ENCODE results near the gene PTPMT1.

The PTPMT1 gene

GRCh38 chr11:47593492-47593933, 28.1 kb downstream of the PTPMT1 start:
- peak overlapping the region; percentile 57 to 81 for H3K4me3 ChIP-seq (ENCODE audit: low read length in 2 of 2)
- no peak overlapping the region for H3K23ac ChIP-seq (ENCODE audit: low read depth, low read length, poor library complexity)
- H3K9me3 ChIP-seq (replicated peaks in 1 of 2; ENCODE audit: control insufficient read depth in 2 of 2, insufficient read depth in 1 of 2, low read depth in 1 of 2, low read length in 2 of 2) = no peaks in the 10 kb centered on the region
- H2BK12ac ChIP-seq (ENCODE audit: low read length) = no peak overlapping the region
- no CpG with 5 or more reads among the region's 6 CpGs for WGBS, 2 donors (ENCODE audit: extremely low coverage in 2 of 2, insufficient read length in 2 of 2, insufficient replicate concordance in 1 of 2)
- DNase-seq (ENCODE audit: low spot score) = no peak
- no peak overlapping the region for H4K8ac ChIP-seq (ENCODE audit: low read depth, low read length)
- peak overlapping the region; percentile 67 for H2BK15ac ChIP-seq (ENCODE audit: low read length)
- no peak overlapping the region for H2AK5ac ChIP-seq (ENCODE audit: low read depth, low read length)
- peak overlapping the region; percentile 98 for H3K18ac ChIP-seq (ENCODE audit: low read length)
- peak overlapping the region; percentile 25 for H3K14ac ChIP-seq (ENCODE audit: low read length)
- peak overlapping the region; percentile 97 for H3K4me2 ChIP-seq (ENCODE audit: insufficient read depth, low read length, poor library complexity, severe bottlenecking)
- H2AFZ ChIP-seq (ENCODE audit: low read length) = peak overlapping the region; percentile 95
- H2BK5ac ChIP-seq (ENCODE audit: low read length) = no peak overlapping the region
- H3K4ac ChIP-seq (ENCODE audit: low read length) = no peak overlapping the region
- no peak overlapping the region for H2BK120ac ChIP-seq (ENCODE audit: low read depth, low read length)
- H3K79me1 ChIP-seq (ENCODE audit: low read depth, low read length) = peaks cover 2% of the 10 kb centered on the region
- H4K91ac ChIP-seq (ENCODE audit: low read depth, low read length, poor library complexity) = no peak overlapping the region
- H3K27me3 ChIP-seq (ENCODE audit: control insufficient read depth in 3 of 3, insufficient read depth in 3 of 3, low read depth in 1 of 3, low read length in 3 of 3) = peaks cover 0 to 21% (median 3%) of the 10 kb centered on the region in 3 experiments
- no peaks in the 10 kb centered on the region for H3K36me3 ChIP-seq (replicated peaks in 1 of 2; ENCODE audit: control insufficient read depth in 2 of 2, insufficient read depth in 2 of 2, low read length in 2 of 2)
- peak overlapping the region; percentile 68 for H3K9ac ChIP-seq (ENCODE audit: low read depth, low read length, poor library complexity)
- H3K4me1 ChIP-seq (ENCODE audit: control insufficient read depth in 2 of 2, insufficient read depth in 1 of 2, low read depth in 1 of 2, low read length in 2 of 2) = peaks cover 10 to 24% of the 10 kb centered on the region in 2 donors
- no peak overlapping the region for H3K27ac ChIP-seq (replicated peaks; ENCODE audit: low read length)

DNA sequence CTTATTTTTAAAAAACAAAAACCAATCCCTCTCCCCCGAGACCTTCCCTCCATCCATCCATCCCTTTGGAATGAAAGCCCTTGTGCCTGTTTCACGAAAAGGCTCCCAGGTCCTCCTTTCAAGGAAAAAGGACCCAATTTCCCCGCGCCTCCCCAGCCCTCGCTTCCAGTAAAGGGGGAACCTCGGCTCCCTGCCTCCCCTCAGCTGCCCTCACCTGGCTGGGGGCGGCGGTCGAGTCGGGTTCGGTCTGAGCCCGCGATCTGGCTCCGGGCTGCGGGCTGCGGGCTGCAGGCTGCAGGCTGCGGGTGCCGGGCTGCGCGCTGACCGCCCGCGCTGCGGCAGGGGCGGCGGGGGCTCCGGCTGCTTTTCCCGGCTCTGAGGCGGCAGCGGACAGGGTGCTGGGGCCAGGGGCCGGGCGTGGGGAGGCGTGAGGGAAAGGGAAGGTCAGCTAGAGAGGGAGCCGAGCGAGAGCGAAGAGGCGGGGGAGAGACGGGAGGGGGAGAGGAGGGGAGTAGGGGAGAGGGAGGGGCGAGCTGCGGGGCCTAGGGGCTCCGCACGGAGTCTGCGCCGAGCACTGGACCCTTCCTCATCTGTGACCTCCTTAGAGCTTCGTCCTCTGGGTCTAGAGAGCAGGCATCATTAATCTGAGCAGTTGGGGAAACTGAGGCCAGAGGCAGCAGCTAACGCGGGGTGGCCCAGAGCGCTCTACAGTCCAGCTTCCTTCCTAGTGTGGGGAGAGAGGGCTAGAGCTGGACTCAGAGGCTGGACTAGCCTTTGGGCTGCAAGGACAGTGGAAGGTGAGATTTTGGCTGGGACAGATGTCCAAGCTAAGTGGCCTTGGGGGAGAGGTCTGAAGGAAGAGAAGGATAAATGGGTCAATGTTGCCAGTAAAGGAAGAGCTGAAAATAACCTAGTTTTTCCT, 28.8 kb downstream of the PTPMT1 start, which contains the start of gene C1QTNF4:
TSS of gene C1QTNF4 (minus strand) at position 478 of the 922 bp plus-strand sequence. CDS start 3,601 bp downstream, outside the sequence.
- Histone ChIP-seq H3K36me3 (replicated peaks in 1 of 2; ENCODE audit: control insufficient read depth in 2 of 2, insufficient read depth in 2 of 2, low read length in 2 of 2) (no peaks in the 10 kb centered on the region), H2BK5ac (ENCODE audit: low read length) (no peak within 1 kb of the TSS), H3K23ac (ENCODE audit: low read depth, low read length, poor library complexity) (peak within 1 kb of the TSS; percentile 80), H2BK120ac (ENCODE audit: low read depth, low read length) (peak within 1 kb of the TSS; percentile 56), H3K27ac (replicated peaks; ENCODE audit: low read length) (no peak within 1 kb of the TSS), H2BK15ac (ENCODE audit: low read length) (peak within 1 kb of the TSS; percentile 67), H3K18ac (ENCODE audit: low read length) (peak within 1 kb of the TSS; percentile 98), H3K4me2 (ENCODE audit: insufficient read depth, low read length, poor library complexity, severe bottlenecking) (peak within 1 kb of the TSS; percentile 97), H3K27me3 (ENCODE audit: control insufficient read depth in 3 of 3, insufficient read depth in 3 of 3, low read depth in 1 of 3, low read length in 3 of 3) (peaks cover 0 to 21% (median 3%) of the 10 kb centered on the region in 3 experiments), H2AK5ac (ENCODE audit: low read depth, low read length) (peak within 1 kb of the TSS; percentile 59), H3K4me1 (ENCODE audit: control insufficient read depth in 2 of 2, insufficient read depth in 1 of 2, low read depth in 1 of 2, low read length in 2 of 2) (peaks cover 10 to 24% of the 10 kb centered on the region in 2 donors), H3K79me1 (ENCODE audit: low read depth, low read length) (peaks cover 2% of the 10 kb centered on the region), H3K9ac (ENCODE audit: low read depth, low read length, poor library complexity) (peak within 1 kb of the TSS; percentile 92), H3K4ac (ENCODE audit: low read length) (no peak within 1 kb of the TSS), H2BK12ac (ENCODE audit: low read length) (peak within 1 kb of the TSS; percentile 41), H2AFZ (ENCODE audit: low read length) (peak within 1 kb of the TSS; percentile 95), H4K8ac (ENCODE audit: low read depth, low read length) (no peak within 1 kb of the TSS), H3K4me3 (ENCODE audit: low read length in 2 of 2) (peak within 1 kb of the TSS; percentile 57 to 81), H4K91ac (ENCODE audit: low read depth, low read length, poor library complexity) (no peak within 1 kb of the TSS), H3K9me3 (replicated peaks in 1 of 2; ENCODE audit: control insufficient read depth in 2 of 2, insufficient read depth in 1 of 2, low read depth in 1 of 2, low read length in 2 of 2) (no peaks in the 10 kb centered on the region), H3K14ac (ENCODE audit: low read length) (peak within 1 kb of the TSS; percentile 38)
- no CpG with 5 or more reads among the region's 48 CpGs for WGBS, 2 donors (ENCODE audit: extremely low coverage in 2 of 2, insufficient read length in 2 of 2, insufficient replicate concordance in 1 of 2)
- DNase-seq (ENCODE audit: low spot score) = peak; percentile 31

DNA sequence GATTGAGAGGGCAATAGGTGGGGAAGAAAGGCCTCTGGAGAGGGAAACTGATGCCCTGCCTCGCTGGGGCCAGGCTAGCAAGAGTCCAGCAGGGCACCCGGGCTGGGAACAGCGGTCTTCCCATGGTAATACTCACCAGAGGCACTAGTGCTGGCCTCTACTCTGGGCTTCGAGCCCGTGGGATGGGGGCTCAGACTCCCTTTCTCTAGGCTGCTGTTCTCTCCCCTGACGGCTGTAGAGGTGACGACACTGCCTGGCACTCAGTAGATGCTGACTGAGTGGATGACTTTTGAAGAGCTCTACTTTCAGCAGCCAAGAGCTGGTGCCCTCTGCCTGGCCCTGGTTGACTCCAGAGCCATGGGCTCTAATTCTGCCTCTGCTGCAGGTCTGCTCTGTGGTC, 29.6 kb downstream of the PTPMT1 start:
- Histone ChIP-seq H3K27me3 (ENCODE audit: control insufficient read depth in 3 of 3, insufficient read depth in 3 of 3, low read depth in 1 of 3, low read length in 3 of 3) (peaks cover 0 to 21% (median 3%) of the 10 kb centered on the region in 3 experiments), H3K36me3 (replicated peaks in 1 of 2; ENCODE audit: control insufficient read depth in 2 of 2, insufficient read depth in 2 of 2, low read length in 2 of 2) (no peaks in the 10 kb centered on the region), H3K79me1 (ENCODE audit: low read depth, low read length) (no peaks in the 10 kb centered on the region), H3K4me1 (ENCODE audit: control insufficient read depth in 2 of 2, insufficient read depth in 1 of 2, low read depth in 1 of 2, low read length in 2 of 2) (peaks cover 12 to 27% of the 10 kb centered on the region in 2 donors), H3K4ac (ENCODE audit: low read length) (no peak overlapping the region), H3K4me3 (ENCODE audit: low read length in 2 of 2) (peak overlapping the region in 1 of 2 donors; percentile 57), H3K9ac (ENCODE audit: low read depth, low read length, poor library complexity) (no peak overlapping the region), H3K9me3 (replicated peaks in 1 of 2; ENCODE audit: control insufficient read depth in 2 of 2, insufficient read depth in 1 of 2, low read depth in 1 of 2, low read length in 2 of 2) (no peaks in the 10 kb centered on the region), H3K27ac (replicated peaks; ENCODE audit: low read length) (no peak overlapping the region), H4K91ac (ENCODE audit: low read depth, low read length, poor library complexity) (no peak overlapping the region), H3K23ac (ENCODE audit: low read depth, low read length, poor library complexity) (peak overlapping the region; percentile 39), H3K14ac (ENCODE audit: low read length) (no peak overlapping the region), H3K18ac (ENCODE audit: low read length) (peak overlapping the region; percentile 80), H2AFZ (ENCODE audit: low read length) (peak overlapping the region; percentile 95), H2BK12ac (ENCODE audit: low read length) (peak overlapping the region; percentile 33), H4K8ac (ENCODE audit: low read depth, low read length) (no peak overlapping the region), H2BK5ac (ENCODE audit: low read length) (no peak overlapping the region), H3K4me2 (ENCODE audit: insufficient read depth, low read length, poor library complexity, severe bottlenecking) (no peak overlapping the region), H2BK15ac (ENCODE audit: low read length) (no peak overlapping the region), H2BK120ac (ENCODE audit: low read depth, low read length) (peak overlapping the region; percentile 56), H2AK5ac (ENCODE audit: low read depth, low read length) (peak overlapping the region; percentile 59)
- no peak for DNase-seq (ENCODE audit: low spot score)
- WGBS, 2 donors (ENCODE audit: extremely low coverage in 2 of 2, insufficient read length in 2 of 2, insufficient replicate concordance in 1 of 2) = no CpG with 5 or more reads among the region's 7 CpGs

DNA sequence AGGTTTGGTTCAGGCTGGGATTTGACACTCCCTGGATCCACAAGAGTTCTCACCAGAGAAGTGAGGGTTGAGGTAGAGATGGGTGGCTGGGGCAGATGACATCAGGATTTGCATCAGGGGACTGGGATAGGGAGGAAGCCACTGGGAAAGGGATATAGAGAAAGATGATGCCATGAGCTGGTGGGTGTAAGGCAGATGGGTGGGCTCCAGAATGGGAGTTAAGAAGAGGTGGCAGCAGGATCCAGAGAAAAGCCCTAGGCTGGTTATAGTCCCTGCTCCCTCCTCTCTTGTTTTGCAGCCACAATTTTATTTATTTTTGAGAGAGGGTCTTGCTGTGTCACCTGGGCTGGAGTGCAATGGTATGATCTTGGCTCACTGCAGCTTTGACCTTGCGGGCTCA, 30.6 kb downstream of the PTPMT1 start:
- Histone ChIP-seq H2BK12ac (ENCODE audit: low read length) (no peak overlapping the region), H3K4me1 (ENCODE audit: control insufficient read depth in 2 of 2, insufficient read depth in 1 of 2, low read depth in 1 of 2, low read length in 2 of 2) (peaks cover 12 to 29% of the 10 kb centered on the region in 2 donors), H3K27me3 (ENCODE audit: control insufficient read depth in 3 of 3, insufficient read depth in 3 of 3, low read depth in 1 of 3, low read length in 3 of 3) (peaks cover 0 to 21% (median 3%) of the 10 kb centered on the region in 3 experiments), H3K4me2 (ENCODE audit: insufficient read depth, low read length, poor library complexity, severe bottlenecking) (no peak overlapping the region), H3K4ac (ENCODE audit: low read length) (no peak overlapping the region), H4K8ac (ENCODE audit: low read depth, low read length) (no peak overlapping the region), H3K27ac (replicated peaks; ENCODE audit: low read length) (no peak overlapping the region), H3K79me1 (ENCODE audit: low read depth, low read length) (no peaks in the 10 kb centered on the region), H2BK15ac (ENCODE audit: low read length) (no peak overlapping the region), H2BK5ac (ENCODE audit: low read length) (no peak overlapping the region), H3K4me3 (ENCODE audit: low read length in 2 of 2) (no peak overlapping the region), H3K14ac (ENCODE audit: low read length) (no peak overlapping the region), H2AFZ (ENCODE audit: low read length) (no peak overlapping the region), H2AK5ac (ENCODE audit: low read depth, low read length) (no peak overlapping the region), H3K9me3 (replicated peaks in 1 of 2; ENCODE audit: control insufficient read depth in 2 of 2, insufficient read depth in 1 of 2, low read depth in 1 of 2, low read length in 2 of 2) (no peaks in the 10 kb centered on the region), H3K18ac (ENCODE audit: low read length) (no peak overlapping the region), H2BK120ac (ENCODE audit: low read depth, low read length) (no peak overlapping the region), H3K9ac (ENCODE audit: low read depth, low read length, poor library complexity) (no peak overlapping the region), H4K91ac (ENCODE audit: low read depth, low read length, poor library complexity) (no peak overlapping the region), H3K23ac (ENCODE audit: low read depth, low read length, poor library complexity) (no peak overlapping the region), H3K36me3 (replicated peaks in 1 of 2; ENCODE audit: control insufficient read depth in 2 of 2, insufficient read depth in 2 of 2, low read length in 2 of 2) (no peaks in the 10 kb centered on the region)
- whole genome bisulfite sequencing, 2 donors (ENCODE audit: extremely low coverage in 2 of 2, insufficient read length in 2 of 2, insufficient replicate concordance in 1 of 2) = no CpG with 5 or more reads among the region's 1 CpG
- no peak for DNase-seq (ENCODE audit: low spot score)

Data from neuronal stem cell (in vitro differentiated cells).